ENCODE data around the gene SRGAP1. TPM values are rescaled to one million over a fixed set of nuclear protein-coding genes. Genes with fewer than 3 reads are reported as not detected.

SRGAP1 gene
- total RNA-seq, 6 experiments from 2014 or later, result 1.3 to 5.0 (median 3.0) TPM

DNA sequence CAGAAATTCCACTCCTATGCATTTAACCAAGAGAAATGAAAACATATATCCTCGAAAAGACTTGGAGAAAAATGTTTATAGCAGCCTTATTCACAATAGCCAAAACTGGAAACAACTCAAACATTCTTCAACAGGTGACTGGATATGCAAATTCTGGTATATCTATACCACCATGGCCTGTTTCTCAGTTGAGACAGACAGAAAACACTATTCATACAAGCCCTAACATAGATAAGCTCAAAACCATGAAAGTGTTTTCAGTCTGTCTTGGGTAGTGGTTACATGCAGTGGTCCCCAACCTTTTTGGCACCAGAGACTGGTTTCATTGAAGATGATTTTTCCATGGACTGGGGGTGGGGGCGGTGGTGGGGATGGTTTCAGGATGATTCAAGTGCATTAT is 83.8 kb downstream of the SRGAP1 start:
- TF ChIP-seq, protein P1, sequence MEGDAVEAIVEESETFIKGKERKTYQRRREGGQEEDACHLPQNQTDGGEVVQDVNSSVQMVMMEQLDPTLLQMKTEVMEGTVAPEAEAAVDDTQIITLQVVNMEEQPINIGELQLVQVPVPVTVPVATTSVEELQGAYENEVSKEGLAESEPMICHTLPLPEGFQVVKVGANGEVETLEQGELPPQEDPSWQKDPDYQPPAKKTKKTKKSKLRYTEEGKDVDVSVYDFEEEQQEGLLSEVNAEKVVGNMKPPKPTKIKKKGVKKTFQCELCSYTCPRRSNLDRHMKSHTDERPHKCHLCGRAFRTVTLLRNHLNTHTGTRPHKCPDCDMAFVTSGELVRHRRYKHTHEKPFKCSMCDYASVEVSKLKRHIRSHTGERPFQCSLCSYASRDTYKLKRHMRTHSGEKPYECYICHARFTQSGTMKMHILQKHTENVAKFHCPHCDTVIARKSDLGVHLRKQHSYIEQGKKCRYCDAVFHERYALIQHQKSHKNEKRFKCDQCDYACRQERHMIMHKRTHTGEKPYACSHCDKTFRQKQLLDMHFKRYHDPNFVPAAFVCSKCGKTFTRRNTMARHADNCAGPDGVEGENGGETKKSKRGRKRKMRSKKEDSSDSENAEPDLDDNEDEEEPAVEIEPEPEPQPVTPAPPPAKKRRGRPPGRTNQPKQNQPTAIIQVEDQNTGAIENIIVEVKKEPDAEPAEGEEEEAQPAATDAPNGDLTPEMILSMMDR (IDR thresholded peaks at IDR 0.05), result no peak
- no peak for TF ChIP-seq POLR2A (IDR thresholded peaks at IDR 0.05)
- no peaks in the 10 kb centered on the region for H3K36me3 ChIP-seq
- no peaks in the 10 kb centered on the region for H3K9me3 ChIP-seq
- ATAC-seq (no peak), DNase-seq (no peak)
- H3K27me3 ChIP-seq, result no peaks in the 10 kb centered on the region
- no peak overlapping the region for H3K27ac ChIP-seq
- H3K4me3 ChIP-seq, result no peak overlapping the region
- 62% methylated on average over 2 of the region's 2 CpGs for WGBS (ENCODE audit: insufficient coverage, low coverage, low lambda C conversion rate, missing lambda C conversion rate)
- H3K4me1 ChIP-seq, result no peaks in the 10 kb centered on the region
- intact Hi-C loops (cut with DNase I), result no loop called here

DNA sequence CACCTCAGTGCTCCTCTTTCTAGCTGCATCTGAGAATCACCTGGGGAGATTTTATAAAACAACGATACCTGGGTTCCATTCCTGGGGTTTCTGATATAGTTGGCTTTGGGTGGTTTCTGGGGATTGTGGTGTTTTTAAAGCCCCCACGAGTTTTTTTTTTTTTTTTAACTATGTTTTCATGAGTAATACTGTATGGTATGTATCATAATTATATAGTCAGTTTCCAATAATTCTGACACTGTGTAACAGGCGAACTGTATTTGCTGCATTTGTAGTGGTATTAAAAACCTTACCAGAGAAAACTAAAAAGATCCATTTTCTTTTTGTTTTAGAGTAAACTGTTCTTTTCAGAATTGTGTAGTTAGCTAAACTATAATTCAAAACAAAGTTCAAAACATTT is 84.9 kb downstream of the SRGAP1 start:
- intact Hi-C loops (cut with DNase I), result no loop called here
- Histone ChIP-seq H3K9me3 (no peaks in the 10 kb centered on the region), H3K27me3 (no peaks in the 10 kb centered on the region), H3K27ac (no peak overlapping the region), H3K4me1 (no peaks in the 10 kb centered on the region), H3K36me3 (no peaks in the 10 kb centered on the region), H3K4me3 (no peak overlapping the region)
- ATAC-seq, result no peak
- no peak for DNase-seq
- TF ChIP-seq, protein P1 (IDR thresholded peaks at IDR 0.05), result no peak
- TF ChIP-seq POLR2A (IDR thresholded peaks at IDR 0.05), result no peak
- WGBS (ENCODE audit: insufficient coverage, low coverage, low lambda C conversion rate, missing lambda C conversion rate), result 69% methylated on average over 3 of the region's 3 CpGs

- intact Hi-C loops (cut with DNase I), result no loop called here
- H3K36me3 ChIP-seq, result no peaks in the 10 kb centered on the region
- ATAC-seq (no peak), DNase-seq (no peak)
- no peak overlapping the region for H3K4me3 ChIP-seq
- H3K27ac ChIP-seq, result no peak overlapping the region
- TF ChIP-seq, protein P1 (IDR thresholded peaks at IDR 0.05), result no peak
- no peak for TF ChIP-seq POLR2A (IDR thresholded peaks at IDR 0.05)
- no peaks in the 10 kb centered on the region for H3K4me1 ChIP-seq
- H3K27me3 ChIP-seq, result no peaks in the 10 kb centered on the region
- WGBS (ENCODE audit: insufficient coverage, low coverage, low lambda C conversion rate, missing lambda C conversion rate), result 79% methylated on average over 3 of the region's 3 CpGs
- H3K9me3 ChIP-seq, result no peaks in the 10 kb centered on the region
Measured at GRCh38 chr12:63930971-63931370, 86.5 kb downstream of the SRGAP1 start.

- DNase-seq (no peak), ATAC-seq (no peak)
- intact Hi-C loops (cut with DNase I), result no loop called here
- Histone ChIP-seq H3K36me3 (no peaks in the 10 kb centered on the region), H3K4me1 (no peaks in the 10 kb centered on the region), H3K9me3 (no peaks in the 10 kb centered on the region), H3K4me3 (no peak overlapping the region), H3K27ac (no peak overlapping the region), H3K27me3 (no peaks in the 10 kb centered on the region)
- WGBS (ENCODE audit: insufficient coverage, low coverage, low lambda C conversion rate, missing lambda C conversion rate), result 87% methylated on average over 1 of the region's 1 CpG
- TF ChIP-seq, protein P1 (IDR thresholded peaks at IDR 0.05), result no peak
- TF ChIP-seq POLR2A (IDR thresholded peaks at IDR 0.05), result no peak
Measured at GRCh38 chr12:63931703-63932102, 87.2 kb downstream of the SRGAP1 start.

DNA sequence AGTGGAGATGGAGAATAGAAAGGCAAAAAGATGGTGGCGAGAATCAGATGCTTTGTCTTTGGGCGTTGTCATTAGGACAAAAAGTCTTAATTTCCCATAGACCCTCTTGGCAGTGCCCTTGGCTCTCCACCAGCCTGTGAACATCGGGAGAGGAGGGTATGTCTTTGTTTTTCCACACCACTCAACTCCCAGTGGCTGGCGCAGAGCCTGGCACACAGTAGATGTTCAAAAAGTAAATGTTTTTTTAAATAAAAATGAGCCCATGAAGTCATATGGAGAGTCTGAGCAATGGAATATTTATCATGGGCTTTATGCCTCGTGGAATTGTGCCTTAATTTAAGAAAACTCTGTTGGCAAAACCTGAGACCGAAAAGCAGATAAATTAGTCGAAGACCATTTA is 90.4 kb downstream of the SRGAP1 start:
- intact Hi-C loops (cut with DNase I), result no loop called here
- Histone ChIP-seq H3K4me3 (no peak overlapping the region), H3K4me1 (no peaks in the 10 kb centered on the region), H3K36me3 (no peaks in the 10 kb centered on the region), H3K27ac (no peak overlapping the region), H3K27me3 (no peaks in the 10 kb centered on the region), H3K9me3 (no peaks in the 10 kb centered on the region)
- 74% methylated on average over 6 of the region's 7 CpGs for WGBS (ENCODE audit: insufficient coverage, low coverage, low lambda C conversion rate, missing lambda C conversion rate)
- ATAC-seq, result no peak
- TF ChIP-seq POLR2A (IDR thresholded peaks at IDR 0.05), result no peak
- no peak for DNase-seq

Data from right lobe of liver (tissue), 6 donors.